OCI-LY7 (cell line): ENCODE results near the gene VAMP4. TPM values are rescaled to one million over a fixed set of nuclear protein-coding genes. Genes with fewer than 3 reads are reported as not detected.

Source experiments
- BruUV-seq: library from RNA; stranded (reverse); fragments of 400-500 nt; replicated peaks from 2 replicates; lab custom pipeline; 2021; lab: Mats Ljungman, UMichigan
- CTCF ChIA-PET: fragments of 300-600 bp; sonication (Branson Sonifier 250); formaldehyde crosslinking; loops from one replicate; lab custom pipeline; 2022; ENCODE audit warnings: antibody characterized with exemption; ENCODE audit not compliant: unreplicated experiment; lab: Charles Lee
- POLR2A ChIA-PET: fragments of 300-600 bp; sonication (Branson Sonifier 250); formaldehyde crosslinking; loops from one replicate; lab custom pipeline; 2022; ENCODE audit warnings: antibody characterized with exemption; lab: Charles Lee
- DNase-seq: peaks from one replicate; pipeline ENCODE4 v3.0.0-alpha.2; 2015; ENCODE audit warnings: low spot score
- H2AFZ ChIP-seq: fragments of 200-600 bp; sonication (generic), shearing (Covaris generic); 2 replicates; pipeline ENCODE4 v1.6.1; 2014; ENCODE audit warnings: mild to moderate bottlenecking, antibody characterized with exemption, low read length, moderate library complexity
- H3K27ac ChIP-seq: fragments of 200-600 bp; sonication (generic); 2 replicates; pipeline ENCODE4 v1.5.1; 2014; ENCODE audit warnings: mixed run types, low read depth, mild to moderate bottlenecking, moderate library complexity, low read length, inconsistent platforms; ENCODE audit not compliant: poor library complexity, severe bottlenecking
- H3K36me3 ChIP-seq: fragments of 200-600 bp; sonication (generic); 2 replicates; pipeline ENCODE4 v1.6.1; 2014; ENCODE audit warnings: mild to moderate bottlenecking, antibody characterized with exemption, low read length, moderate library complexity, mixed read lengths; ENCODE audit not compliant: insufficient read depth
- H3K4me1 ChIP-seq: fragments of 200-600 bp; sonication (generic); 2 replicates; pipeline ENCODE4 v1.5.1; 2014; ENCODE audit warnings: mild to moderate bottlenecking, low read length; ENCODE audit not compliant: insufficient read depth, poor library complexity, severe bottlenecking
- H3K4me2 ChIP-seq: fragments of 200-600 bp; sonication (generic); 2 replicates; pipeline ENCODE4 v1.6.1; 2014; ENCODE audit warnings: mild to moderate bottlenecking, low read length
- H3K4me3 ChIP-seq: fragments of 200-600 bp; sonication (generic); 2 replicates; pipeline ENCODE4 v1.5.1; 2014; ENCODE audit warnings: mild to moderate bottlenecking, low read depth, low read length; ENCODE audit not compliant: poor library complexity, severe bottlenecking
- H3K79me2 ChIP-seq: fragments of 200-600 bp; sonication (generic); 2 replicates; pipeline ENCODE4 v1.6.1; 2016; ENCODE audit warnings: low read depth, mild to moderate bottlenecking, low read length, moderate library complexity, mixed read lengths; ENCODE audit not compliant: insufficient read depth
- H3K9me2 ChIP-seq: fragments of 200-600 bp; sonication (generic); 2 replicates; pipeline ENCODE4 v1.6.1; 2016; ENCODE audit warnings: mild to moderate bottlenecking, low read length, mixed read lengths; ENCODE audit not compliant: insufficient read depth
- H3K9me3 ChIP-seq: fragments of 200-600 bp; sonication (generic); 2 replicates; pipeline ENCODE4 v1.6.1; 2014; ENCODE audit warnings: mild to moderate bottlenecking, mixed run types, low read length, mixed read lengths
- H4K20me1 ChIP-seq: fragments of 200-600 bp; sonication (generic); 2 replicates; pipeline ENCODE4 v1.6.1; 2014; ENCODE audit warnings: mild to moderate bottlenecking, antibody characterized with exemption, low read length, moderate library complexity, mixed read lengths; ENCODE audit not compliant: insufficient read depth
- EZH2phosphoT487 ChIP-seq: fragments of 200-600 bp; sonication (generic); IDR thresholded peaks from 2 replicates; pipeline ENCODE4 v1.6.1; 2018; ENCODE audit warnings: low read depth, borderline replicate concordance, mild to moderate bottlenecking, mixed run types, antibody characterized with exemption, low read length, moderate library complexity, mixed read lengths
- intact Hi-C: fragments of 100-400 bp; cut with micrococcal nuclease; formaldehyde crosslinking; loops from one replicate; pipeline ENCODE4 v1.10.0; 2022; ENCODE audit not compliant: unreplicated experiment
- total RNA-seq, 2 experiments: library from RNA; depleted of rRNA in 1 of 2; stranded (reverse); fragments of >200 nt in 1 of 2; shearing (Covaris generic) in 1 of 2; gene quantifications; 2 replicates each; pipeline ENCODE4 v1.2.3, GENCODE V29; 2014 to 2022
- TF ChIP-seq, protein P1 (sequence below): fragments of 200-600 bp; sonication (generic); conservative IDR thresholded peaks from 2 replicates; pipeline ENCODE4 v1.5.1; 2014; ENCODE audit warnings: mild to moderate bottlenecking, antibody characterized with exemption, low read length, moderate library complexity, mixed read lengths

Gene VAMP4
- total RNA-seq, 2 experiments from 2014 or later: 3.4 to 7.7 TPM

DNA sequence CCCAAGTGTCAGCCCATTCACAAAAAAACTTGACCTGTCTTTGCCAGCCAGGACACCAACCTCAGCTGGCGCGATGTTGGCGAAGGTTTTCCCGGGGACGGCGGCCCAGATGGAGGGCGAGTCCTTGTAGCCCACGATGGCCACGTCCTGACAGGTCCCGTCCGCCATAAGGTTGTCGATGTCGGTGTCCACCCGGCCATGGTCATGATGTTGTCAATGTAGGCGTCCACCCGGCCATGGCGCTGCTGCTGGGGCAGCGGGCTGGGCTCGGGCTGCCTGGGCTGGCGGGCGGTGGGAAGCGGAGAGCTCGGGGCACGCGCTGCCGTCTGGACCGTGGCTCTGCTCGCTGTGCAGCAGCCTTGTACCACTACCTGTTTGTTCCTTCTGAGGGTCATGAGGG, 71.1 kb downstream of the VAMP4 start:
- H3K4me1 ChIP-seq: no peaks in the 10 kb centered on the region
- TF ChIP-seq, protein P1, sequence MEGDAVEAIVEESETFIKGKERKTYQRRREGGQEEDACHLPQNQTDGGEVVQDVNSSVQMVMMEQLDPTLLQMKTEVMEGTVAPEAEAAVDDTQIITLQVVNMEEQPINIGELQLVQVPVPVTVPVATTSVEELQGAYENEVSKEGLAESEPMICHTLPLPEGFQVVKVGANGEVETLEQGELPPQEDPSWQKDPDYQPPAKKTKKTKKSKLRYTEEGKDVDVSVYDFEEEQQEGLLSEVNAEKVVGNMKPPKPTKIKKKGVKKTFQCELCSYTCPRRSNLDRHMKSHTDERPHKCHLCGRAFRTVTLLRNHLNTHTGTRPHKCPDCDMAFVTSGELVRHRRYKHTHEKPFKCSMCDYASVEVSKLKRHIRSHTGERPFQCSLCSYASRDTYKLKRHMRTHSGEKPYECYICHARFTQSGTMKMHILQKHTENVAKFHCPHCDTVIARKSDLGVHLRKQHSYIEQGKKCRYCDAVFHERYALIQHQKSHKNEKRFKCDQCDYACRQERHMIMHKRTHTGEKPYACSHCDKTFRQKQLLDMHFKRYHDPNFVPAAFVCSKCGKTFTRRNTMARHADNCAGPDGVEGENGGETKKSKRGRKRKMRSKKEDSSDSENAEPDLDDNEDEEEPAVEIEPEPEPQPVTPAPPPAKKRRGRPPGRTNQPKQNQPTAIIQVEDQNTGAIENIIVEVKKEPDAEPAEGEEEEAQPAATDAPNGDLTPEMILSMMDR: no peak
- TF ChIP-seq EZH2phosphoT487: no peak
- intact Hi-C loops: no loop called here
- H3K9me3 ChIP-seq: no peaks in the 10 kb centered on the region
- H3K79me2 ChIP-seq: no peaks in the 10 kb centered on the region
- DNase-seq: no peak
- POLR2A ChIA-PET: no interaction called here
- H3K9me2 ChIP-seq: no peaks in the 10 kb centered on the region
- no peaks in the 10 kb centered on the region for H4K20me1 ChIP-seq
- BruUV-seq: no TSS peak
- H2AFZ ChIP-seq: no peak overlapping the region
- H3K4me3 ChIP-seq: no peak overlapping the region
- CTCF ChIA-PET: no interaction called here
- H3K27ac ChIP-seq: no peak overlapping the region
- H3K4me2 ChIP-seq: no peak overlapping the region
- H3K36me3 ChIP-seq: no peaks in the 10 kb centered on the region

GRCh38 chr1:171668372-171668771, 73.5 kb downstream of the VAMP4 start:
- Histone ChIP-seq H3K79me2 (no peaks in the 10 kb centered on the region), H4K20me1 (no peaks in the 10 kb centered on the region), H3K27ac (no peak overlapping the region), H3K4me1 (no peaks in the 10 kb centered on the region), H3K9me2 (no peaks in the 10 kb centered on the region), H3K4me2 (no peak overlapping the region), H3K4me3 (no peak overlapping the region), H2AFZ (no peak overlapping the region), H3K9me3 (no peaks in the 10 kb centered on the region), H3K36me3 (no peaks in the 10 kb centered on the region)
- no TSS peak for BruUV-seq
- TF ChIP-seq, protein P1: no peak
- no peak for TF ChIP-seq EZH2phosphoT487
- CTCF ChIA-PET: no interaction called here
- intact Hi-C loops: no loop called here
- POLR2A ChIA-PET: interaction anchor here (0.6 to 1.1 kb wide), 4 partner anchors 78 to 1867 kb away, joined by 3 to 4 read pairs (median 3); no protein-coding TSS in a partner anchor
- no peak for DNase-seq

GRCh38 chr1:171666114-171666769, 75.6 kb downstream of the VAMP4 start:
- Histone ChIP-seq H3K4me2 (no peak overlapping the region), H2AFZ (no peak overlapping the region), H3K4me3 (no peak overlapping the region), H3K36me3 (no peaks in the 10 kb centered on the region), H3K9me2 (no peaks in the 10 kb centered on the region), H3K4me1 (no peaks in the 10 kb centered on the region), H3K79me2 (no peaks in the 10 kb centered on the region), H3K9me3 (no peaks in the 10 kb centered on the region), H3K27ac (no peak overlapping the region), H4K20me1 (no peaks in the 10 kb centered on the region)
- no TSS peak for BruUV-seq
- DNase-seq: no peak
- ChIA-PET POLR2A (interaction anchor here (0.5 kb wide), 1 partner anchor 83 kb away, joined by 4 read pairs; no protein-coding TSS in a partner anchor), CTCF (no interaction called here)
- no peak for TF ChIP-seq EZH2phosphoT487
- TF ChIP-seq, protein P1: no peak
- intact Hi-C loops: no loop called here
